Skeletal muscle tissue (tissue), 4 donors: ENCODE data around the gene FAM210B. TPM values are rescaled to one million over a fixed set of nuclear protein-coding genes. Genes with fewer than 3 reads are reported as not detected.
"Not testable (repeated sequence)": the region's sequence is repeated elsewhere in the genome, so short reads cannot be mapped to it uniquely, and the experiment has no call there.

Experiments used
- H3K27ac ChIP-seq: one replicate; pipeline ENCODE4 v1.7.0; 2013; ENCODE audit warnings: mild to moderate bottlenecking, low read depth, low read length, inconsistent platforms
- H3K27me3 ChIP-seq, 3 donors: one replicate each; pipeline ENCODE4 v1.7.0; 2013; ENCODE audit warnings: low read length in 3 of 3; ENCODE audit not compliant: control insufficient read depth in 3 of 3, insufficient read depth in 3 of 3
- H3K36me3 ChIP-seq, 3 donors: one replicate each; pipeline ENCODE4 v1.7.0; 2013; ENCODE audit warnings: low read length in 3 of 3; ENCODE audit not compliant: control insufficient read depth in 3 of 3, insufficient read depth in 3 of 3
- H3K4me1 ChIP-seq, 3 donors: one replicate each; pipeline ENCODE4 v1.7.0; 2013; ENCODE audit warnings: low read length in 3 of 3, mild to moderate bottlenecking in 3 of 3; ENCODE audit not compliant: control insufficient read depth in 3 of 3, insufficient read depth in 3 of 3
- H3K4me3 ChIP-seq, 3 donors: one replicate each; pipeline ENCODE4 v1.7.0; 2013; ENCODE audit warnings: low read length in 3 of 3
- H3K9ac ChIP-seq, 3 donors: one replicate each; pipeline ENCODE4 v1.7.0; 2013; ENCODE audit warnings: low read length in 3 of 3, mild to moderate bottlenecking in 3 of 3, moderate library complexity in 2 of 3, low read depth in 1 of 3
- H3K9me3 ChIP-seq, 3 donors: one replicate each; pipeline ENCODE4 v1.7.0; 2013; ENCODE audit warnings: low read length in 3 of 3; ENCODE audit not compliant: control insufficient read depth in 3 of 3
- total RNA-seq: library from RNA; depleted of rRNA; stranded (reverse); fragments of >200 nt; gene quantifications from one replicate; pipeline ENCODE4 v1.2.3, GENCODE V29; 2014
- donor health status: Osteomylitis.

Gene FAM210B
- 31.8 TPM for total RNA-seq

- H3K36me3 ChIP-seq: peaks cover 0 to 5% (median 0%) of the 10 kb centered on the region in 3 donors
- peak within 1 kb of the TSS; percentile 78 to 98 (median 93) for H3K9ac ChIP-seq
Measured at GRCh38 chr20:56358600-56359211, at the start of gene FAM210B. TSS of gene FAM210B (plus strand) at chr20:56358974. CDS start at chr20:56359006, 32 bp downstream.

GRCh38 chr20:56316051-56316450, 42.7 kb upstream of the FAM210B start:
- Histone ChIP-seq H3K4me1 (no peaks in the 10 kb centered on the region), H3K9me3 (peaks cover 0 to 4% (median 0%) of the 10 kb centered on the region in 3 donors), H3K4me3 (no peak overlapping the region), H3K36me3 (no peaks in the 10 kb centered on the region), H3K27me3 (no peaks in the 10 kb centered on the region), H3K27ac (no peak overlapping the region), H3K9ac (no peak overlapping the region)

More at GRCh38 chr20:56358600-56359211, at the start of gene FAM210B:
- Histone ChIP-seq H3K9me3 (no peaks in the 10 kb centered on the region), H3K27me3 (no peaks in the 10 kb centered on the region), H3K4me1 (peaks cover 21 to 34% (median 26%) of the 10 kb centered on the region in 3 donors), H3K27ac (peak within 1 kb of the TSS; percentile 75), H3K4me3 (peak within 1 kb of the TSS; percentile 84 to 97 (median 89))

- no peaks in the 10 kb centered on the region for H3K27me3 ChIP-seq
- H3K36me3 ChIP-seq: no peaks in the 10 kb centered on the region
- H3K9me3 ChIP-seq: peaks cover 0 to 4% (median 0%) of the 10 kb centered on the region in 3 donors
- H3K4me1 ChIP-seq: no peaks in the 10 kb centered on the region
- H3K4me3 ChIP-seq: no peak overlapping the region
- H3K27ac ChIP-seq: no peak overlapping the region
- no peak overlapping the region for H3K9ac ChIP-seq
Measured at GRCh38 chr20:56316483-56316882, 42.3 kb upstream of the FAM210B start.

- Histone ChIP-seq H3K27me3 (no peaks in the 10 kb centered on the region), H3K27ac (no peak overlapping the region), H3K4me1 (no peaks in the 10 kb centered on the region), H3K9ac (no peak overlapping the region), H3K36me3 (no peaks in the 10 kb centered on the region), H3K4me3 (no peak overlapping the region), H3K9me3 (no peaks in the 10 kb centered on the region)
Measured at GRCh38 chr20:56322681-56323080, 36.1 kb upstream of the FAM210B start.

GRCh38 chr20:56323206-56323605, 35.6 kb upstream of the FAM210B start:
- no peaks in the 10 kb centered on the region for H3K27me3 ChIP-seq
- no peak overlapping the region for H3K4me3 ChIP-seq
- no peaks in the 10 kb centered on the region for H3K36me3 ChIP-seq
- no peak overlapping the region for H3K27ac ChIP-seq
- H3K9ac ChIP-seq: no peak overlapping the region
- no peaks in the 10 kb centered on the region for H3K4me1 ChIP-seq
- no peaks in the 10 kb centered on the region for H3K9me3 ChIP-seq

GRCh38 chr20:56323656-56324055, 35.1 kb upstream of the FAM210B start:
- Histone ChIP-seq H3K4me3 (no peak overlapping the region), H3K27ac (no peak overlapping the region)

GRCh38 chr20:56324806-56325205, 34.0 kb upstream of the FAM210B start:
- Histone ChIP-seq H3K27me3 (no peaks in the 10 kb centered on the region), H3K36me3 (no peaks in the 10 kb centered on the region), H3K9ac (no peak overlapping the region), H3K4me3 (no peak overlapping the region), H3K4me1 (no peaks in the 10 kb centered on the region), H3K9me3 (no peaks in the 10 kb centered on the region), H3K27ac (no peak overlapping the region)

More at GRCh38 chr20:56323656-56324055, 35.1 kb upstream of the FAM210B start:
- Histone ChIP-seq H3K36me3 (no peaks in the 10 kb centered on the region), H3K9me3 (no peaks in the 10 kb centered on the region), H3K4me1 (no peaks in the 10 kb centered on the region), H3K9ac (no peak overlapping the region), H3K27me3 (no peaks in the 10 kb centered on the region)

GRCh38 chr20:56328861-56329260, 29.9 kb upstream of the FAM210B start:
- H3K9me3 ChIP-seq: peaks cover 0 to 3% (median 0%) of the 10 kb centered on the region in 3 donors
- H3K27me3 ChIP-seq: peaks cover 0 to 3% (median 0%) of the 10 kb centered on the region in 3 donors
- no peak overlapping the region for H3K9ac ChIP-seq
- H3K4me3 ChIP-seq: no peak overlapping the region
- no peaks in the 10 kb centered on the region for H3K4me1 ChIP-seq
- H3K36me3 ChIP-seq: no peaks in the 10 kb centered on the region
- H3K27ac ChIP-seq: no peak overlapping the region

GRCh38 chr20:56336709-56337108, 22.1 kb upstream of the FAM210B start:
- not testable (repeated sequence) for H3K36me3 ChIP-seq, H3K4me1 ChIP-seq, H3K27ac ChIP-seq, H3K4me3 ChIP-seq, H3K9ac ChIP-seq, H3K27me3 ChIP-seq, H3K9me3 ChIP-seq

GRCh38 chr20:56342783-56343182, 16.0 kb upstream of the FAM210B start:
- no peak overlapping the region for H3K9ac ChIP-seq
- no peaks in the 10 kb centered on the region for H3K9me3 ChIP-seq
- H3K4me1 ChIP-seq: no peaks in the 10 kb centered on the region
- no peak overlapping the region for H3K27ac ChIP-seq
- peaks cover 18 to 33% (median 23%) of the 10 kb centered on the region in 3 donors for H3K27me3 ChIP-seq
- no peaks in the 10 kb centered on the region for H3K36me3 ChIP-seq
- H3K4me3 ChIP-seq: no peak overlapping the region
